Omental fat pad (tissue), 4 donors: ENCODE measurements around the gene CTXND1. TPM values are rescaled to one million over a fixed set of nuclear protein-coding genes. Genes with fewer than 3 reads are reported as not detected.

ENCODE experiments used
- ATAC-seq: fragments of 150-250 bp; one replicate; pipeline ENCODE4 v1.9.1; 2016; ENCODE audit warnings: mild to moderate bottlenecking, moderate library complexity; ENCODE audit not compliant: low FRiP score
- DNase-seq: peaks from one replicate; pipeline ENCODE4 v3.0.0-alpha.2; 2019; ENCODE audit warnings: low spot score
- total RNA-seq, 4 donors: library from RNA; depleted of rRNA; stranded (reverse); fragments of >200 nt; gene quantifications; one replicate each; pipeline ENCODE4 v1.1.0, GENCODE V29; 2016
- TF ChIP-seq, protein P1 (sequence below), 3 donors: fragments of 450-650 bp; IDR thresholded peaks; one replicate each; pipeline ENCODE4 v1.5.1; 2016 to 2017; ENCODE audit warnings: antibody characterized with exemption in 3 of 3, mild to moderate bottlenecking in 3 of 3, moderate library complexity in 2 of 3

Gene CTXND1
- total RNA-seq, 4 donors from 2014 or later: 0.16 TPM; not detected in 3

DNA sequence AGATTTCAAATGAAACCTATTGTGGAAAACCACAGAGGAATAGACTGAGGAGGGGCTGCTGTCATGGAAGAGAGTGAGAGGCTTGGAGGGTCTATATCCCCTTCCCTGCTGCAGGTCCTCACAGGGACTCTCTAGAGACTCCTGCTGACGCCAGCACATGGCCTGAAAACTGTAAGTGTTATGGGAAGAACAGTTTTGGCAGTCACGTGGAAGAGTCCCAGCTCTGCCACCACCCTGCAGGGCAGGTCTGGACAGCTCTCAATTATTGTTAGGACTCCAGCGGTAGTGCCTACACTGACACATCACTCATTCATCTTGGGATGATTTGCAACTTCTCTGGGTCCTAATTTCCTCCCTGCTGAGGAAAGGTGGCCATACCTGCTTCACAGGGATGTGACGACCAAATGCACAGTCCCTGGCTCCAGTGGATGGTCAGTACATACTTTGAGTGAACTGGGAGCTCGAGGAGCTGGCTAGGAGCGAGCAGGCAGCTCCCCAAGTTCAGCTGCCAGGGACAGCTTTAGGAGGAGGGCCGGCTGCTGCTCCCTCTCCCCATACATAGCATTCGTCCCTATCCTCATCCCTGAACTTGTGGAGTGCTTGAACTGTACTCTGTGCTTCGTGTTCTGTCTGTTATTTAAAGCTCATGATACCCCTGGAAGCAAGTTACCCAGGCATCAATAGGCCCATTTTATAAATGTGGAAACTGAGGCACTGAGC, 49.2 kb downstream of the CTXND1 start:
- no peak for DNase-seq
- ATAC-seq: no peak

DNA sequence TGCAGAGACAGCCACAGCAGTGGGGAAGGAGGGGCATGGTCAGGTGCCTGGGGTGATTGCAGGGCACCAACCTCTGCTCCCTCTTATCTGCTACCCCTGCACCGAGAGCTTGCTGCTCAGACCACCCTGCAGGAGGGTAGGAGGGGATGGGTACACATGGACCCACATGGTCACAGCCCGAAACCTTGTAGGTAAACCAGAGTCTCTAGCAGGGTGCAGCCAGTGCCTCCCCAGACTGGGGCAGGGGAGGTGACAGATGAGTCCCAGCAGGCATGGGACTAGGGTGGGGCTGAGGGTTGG, 50.0 kb downstream of the CTXND1 start:
- ATAC-seq (no peak), DNase-seq (no peak)
- TF ChIP-seq, protein P1, sequence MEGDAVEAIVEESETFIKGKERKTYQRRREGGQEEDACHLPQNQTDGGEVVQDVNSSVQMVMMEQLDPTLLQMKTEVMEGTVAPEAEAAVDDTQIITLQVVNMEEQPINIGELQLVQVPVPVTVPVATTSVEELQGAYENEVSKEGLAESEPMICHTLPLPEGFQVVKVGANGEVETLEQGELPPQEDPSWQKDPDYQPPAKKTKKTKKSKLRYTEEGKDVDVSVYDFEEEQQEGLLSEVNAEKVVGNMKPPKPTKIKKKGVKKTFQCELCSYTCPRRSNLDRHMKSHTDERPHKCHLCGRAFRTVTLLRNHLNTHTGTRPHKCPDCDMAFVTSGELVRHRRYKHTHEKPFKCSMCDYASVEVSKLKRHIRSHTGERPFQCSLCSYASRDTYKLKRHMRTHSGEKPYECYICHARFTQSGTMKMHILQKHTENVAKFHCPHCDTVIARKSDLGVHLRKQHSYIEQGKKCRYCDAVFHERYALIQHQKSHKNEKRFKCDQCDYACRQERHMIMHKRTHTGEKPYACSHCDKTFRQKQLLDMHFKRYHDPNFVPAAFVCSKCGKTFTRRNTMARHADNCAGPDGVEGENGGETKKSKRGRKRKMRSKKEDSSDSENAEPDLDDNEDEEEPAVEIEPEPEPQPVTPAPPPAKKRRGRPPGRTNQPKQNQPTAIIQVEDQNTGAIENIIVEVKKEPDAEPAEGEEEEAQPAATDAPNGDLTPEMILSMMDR (IDR thresholded peaks at IDR 0.05): no peak

More for the DNA sequence above, 49.2 kb downstream of the CTXND1 start:
- TF ChIP-seq, protein P1 (IDR thresholded peaks at IDR 0.05): no peak

DNA sequence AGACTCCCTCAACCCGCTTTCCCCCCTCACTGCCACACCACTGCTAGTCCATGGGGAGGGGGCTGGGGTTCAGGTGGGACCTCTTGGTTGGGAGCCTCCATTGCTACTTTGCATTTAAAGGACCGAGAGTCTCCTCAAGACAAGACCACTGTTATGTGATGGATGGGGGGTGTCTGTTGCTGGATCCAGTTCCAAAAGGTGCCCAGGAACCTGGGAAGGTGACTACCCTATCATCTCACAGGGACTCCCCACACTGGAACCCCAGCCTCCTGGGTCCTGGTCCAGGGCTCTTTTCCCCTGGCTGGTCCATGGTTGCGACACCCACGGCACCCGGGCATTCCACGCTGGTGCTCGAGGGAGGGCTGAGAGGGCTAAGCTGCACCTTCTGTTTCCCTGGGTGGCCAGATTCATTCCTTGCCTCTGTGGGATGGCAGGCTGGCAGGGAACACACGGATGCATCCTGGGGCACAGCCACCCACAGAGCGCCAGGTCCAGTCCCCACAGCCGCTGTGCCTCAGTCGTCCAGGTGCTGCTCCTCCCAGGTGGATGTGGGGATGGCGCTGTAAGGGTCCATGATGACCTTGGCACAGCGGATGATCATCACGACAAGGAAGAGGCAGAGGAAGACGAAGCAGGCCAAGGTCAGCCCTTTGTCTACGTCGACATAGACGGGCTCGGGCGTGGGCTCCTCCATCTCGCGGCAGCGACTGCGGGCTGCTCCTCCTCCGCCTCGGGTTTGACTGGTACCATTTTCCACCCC, 50.6 kb downstream of the CTXND1 start:
- TF ChIP-seq, protein P1 (IDR thresholded peaks at IDR 0.05): no peak
- DNase-seq (no peak), ATAC-seq (no peak)

DNA sequence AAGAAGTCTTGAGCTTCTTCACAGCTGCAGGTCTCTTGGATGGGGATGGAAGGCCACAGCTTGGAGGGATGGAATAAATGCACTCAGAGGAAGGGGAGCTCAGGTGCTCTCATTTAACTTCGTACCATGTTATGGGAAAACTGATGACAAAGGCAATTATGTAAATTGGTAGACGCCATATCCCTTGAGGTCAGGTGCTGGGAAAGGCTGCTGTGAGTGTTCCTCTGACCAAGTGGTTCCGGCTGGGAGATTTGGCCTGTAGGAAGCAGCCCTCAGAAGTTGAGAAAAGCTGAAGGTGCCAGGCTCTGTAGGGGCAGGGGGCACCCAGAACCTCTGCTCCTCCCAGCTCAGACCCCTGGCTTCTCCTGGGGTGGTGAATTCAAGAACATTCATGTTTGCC, 52.1 kb downstream of the CTXND1 start:
- ATAC-seq (no peak), DNase-seq (no peak)
- TF ChIP-seq, protein P1 (IDR thresholded peaks at IDR 0.05): no peak

DNA sequence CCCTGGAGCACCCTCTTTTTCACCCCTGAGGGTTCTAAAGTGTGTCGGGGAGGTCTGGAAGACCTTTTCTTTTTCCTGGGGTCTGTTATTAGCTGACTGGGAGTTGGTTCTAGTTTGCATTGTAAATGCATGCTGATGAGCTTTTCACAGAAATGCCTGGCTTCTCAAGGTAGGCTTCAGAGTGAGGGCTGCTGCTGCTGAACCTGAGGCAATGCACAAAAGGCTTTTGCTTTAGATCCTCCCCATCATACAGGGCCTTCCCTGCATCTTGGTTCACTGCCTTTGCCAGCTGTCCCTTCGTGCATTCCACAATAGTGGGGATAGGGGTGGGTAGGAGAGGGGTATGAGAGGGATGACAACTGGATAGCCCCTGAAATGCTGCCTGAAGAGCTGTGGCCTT, 52.6 kb downstream of the CTXND1 start:
- TF ChIP-seq, protein P1 (IDR thresholded peaks at IDR 0.05): no peak
- ATAC-seq (no peak), DNase-seq (no peak)

DNA sequence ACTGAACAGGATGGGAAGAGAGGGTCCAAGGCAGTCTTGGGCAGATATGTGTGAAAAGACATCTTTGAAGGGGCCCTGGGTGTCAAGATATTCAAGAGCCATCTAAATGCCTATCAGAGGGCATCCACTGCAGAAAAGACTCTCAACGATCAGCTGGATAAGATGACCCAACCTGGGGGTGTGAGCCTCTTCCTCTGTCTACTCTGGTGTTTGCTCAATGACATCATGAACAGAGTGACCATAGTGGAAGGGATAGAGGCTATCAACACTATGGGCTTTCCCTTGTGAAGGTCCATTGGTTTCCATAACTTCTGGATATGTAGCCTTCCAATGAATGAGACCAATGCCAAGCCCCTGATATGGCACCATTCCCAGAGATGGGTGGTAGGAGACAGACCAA, 57.1 kb downstream of the CTXND1 start:
- TF ChIP-seq, protein P1 (IDR thresholded peaks at IDR 0.05): no peak
- ATAC-seq (no peak), DNase-seq (no peak)

DNA sequence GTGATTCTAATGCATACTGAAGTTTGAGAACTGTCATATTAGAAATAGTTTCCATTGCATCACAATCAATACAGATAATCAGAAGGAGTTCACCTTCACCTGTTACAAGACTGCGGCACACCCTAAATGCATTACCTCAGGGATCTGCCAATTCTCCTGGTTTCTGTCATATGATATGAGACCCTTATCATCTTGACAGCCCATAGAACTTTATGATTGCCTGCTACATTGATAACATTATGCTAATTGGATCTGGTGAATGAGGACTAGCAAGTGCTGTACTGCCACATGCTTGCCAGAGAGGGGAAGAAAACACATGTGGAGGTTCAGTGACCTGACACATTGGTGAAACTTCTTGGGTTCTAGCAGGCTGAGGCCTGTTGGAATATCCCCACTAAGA, 57.8 kb downstream of the CTXND1 start:
- TF ChIP-seq, protein P1 (IDR thresholded peaks at IDR 0.05): no peak
- DNase-seq: no peak
- ATAC-seq: no peak
